ENCODE results near the gene PHLDA2.
"Not testable (repeated sequence)": the region's sequence is repeated elsewhere in the genome, so short reads cannot be mapped to it uniquely, and the experiment has no call there.

Gene PHLDA2

GRCh38 chr11:2940921-2941821 is 12.0 kb upstream of the PHLDA2 start:
- WGBS (ENCODE audit: insufficient coverage), result 61% methylated on average over 9 of the region's 10 CpGs
- POLR2A ChIA-PET, result interaction anchor here (0.6 to 1.6 kb wide), 2 partner anchors 8 to 21 kb away, joined by 3 to 5 read pairs; no protein-coding TSS in a partner anchor
- Histone ChIP-seq H3K36me3 (ENCODE audit: control insufficient read depth in 4 of 4, insufficient read depth in 4 of 4, low read length in 3 of 4) (peaks cover 2 to 26% (median 11%) of the 10 kb centered on the region in 4 experiments), H3K27ac (ENCODE audit: insufficient read depth in 1 of 2, low read depth in 1 of 2, low read length in 2 of 2, poor library complexity in 1 of 2, severe bottlenecking in 2 of 2) (peak overlapping the region; percentile 25 to 76), H3K27me3 (replicated peaks in 2 of 5; ENCODE audit: control insufficient read depth in 4 of 5, insufficient read depth in 5 of 5, low read length in 4 of 5) (no peaks in the 10 kb centered on the region), H3K4me1 (ENCODE audit: control extremely low read depth in 1 of 4, control insufficient read depth in 4 of 4, insufficient read depth in 4 of 4, low read length in 3 of 4) (peaks cover 0 to 40% (median 24%) of the 10 kb centered on the region in 4 experiments), H3K9me3 (ENCODE audit: control extremely low read depth in 1 of 5, control insufficient read depth in 4 of 5, insufficient read depth in 2 of 5, low read depth in 1 of 5, low read length in 4 of 5) (peaks cover 0 to 14% (median 7%) of the 10 kb centered on the region in 5 experiments), H3K4me3 (ENCODE audit: control insufficient read depth in 1 of 7, extremely low read depth in 1 of 7, insufficient read depth in 4 of 7, low read depth in 2 of 7, low read length in 6 of 7) (no peak overlapping the region)
- CTCF ChIA-PET, result interaction anchor here (0.5 to 3.4 kb wide), 5 partner anchors 8 to 54 kb away, joined by 3 to 14 read pairs (median 3); no protein-coding TSS in a partner anchor
- peak in 2 of 3 donors; percentile 24 to 32 for DNase-seq

GRCh38 chr11:2940147-2940920 is 11.1 kb upstream of the PHLDA2 start:
- POLR2A ChIA-PET, result interaction anchor here (0.6 to 1.6 kb wide), 2 partner anchors 9 to 22 kb away, joined by 3 to 5 read pairs; no protein-coding TSS in a partner anchor
- DNase-seq, result peak; percentile 67 to 95 (median 94)
- peak overlapping the region; percentile 25 to 76 for H3K27ac ChIP-seq (ENCODE audit: insufficient read depth in 1 of 2, low read depth in 1 of 2, low read length in 2 of 2, poor library complexity in 1 of 2, severe bottlenecking in 2 of 2)

GRCh38 chr11:2938458-2939418 is 9.5 kb upstream of the PHLDA2 start:
- H3K9me3 ChIP-seq (ENCODE audit: control extremely low read depth in 1 of 5, control insufficient read depth in 4 of 5, insufficient read depth in 2 of 5, low read depth in 1 of 5, low read length in 4 of 5), result peaks cover 0 to 14% (median 7%) of the 10 kb centered on the region in 5 experiments
- POLR2A ChIA-PET; H3K36me3 ChIP-seq (ENCODE audit: control insufficient read depth in 4 of 4, insufficient read depth in 4 of 4, low read length in 3 of 4); H3K4me3 ChIP-seq (ENCODE audit: control insufficient read depth in 1 of 7, extremely low read depth in 1 of 7, insufficient read depth in 4 of 7, low read depth in 2 of 7, low read length in 6 of 7); H3K27me3 ChIP-seq (replicated peaks in 2 of 5; ENCODE audit: control insufficient read depth in 4 of 5, insufficient read depth in 5 of 5, low read length in 4 of 5); H3K27ac ChIP-seq (ENCODE audit: insufficient read depth in 1 of 2, low read depth in 1 of 2, low read length in 2 of 2, poor library complexity in 1 of 2, severe bottlenecking in 2 of 2): not testable (repeated sequence)
- WGBS (ENCODE audit: insufficient coverage), result 98% methylated on average over 13 of the region's 20 CpGs
- DNase-seq, result peak in 2 of 3 donors; percentile 52 to 65
- H3K4me1 ChIP-seq (ENCODE audit: control extremely low read depth in 1 of 4, control insufficient read depth in 4 of 4, insufficient read depth in 4 of 4, low read length in 3 of 4), result peaks cover 0 to 25% (median 14%) of the 10 kb centered on the region in 4 experiments
- CTCF ChIA-PET, result interaction anchor here (1.5 kb wide), 1 partner anchor 9 kb away, joined by 5 read pairs; the partner anchor contains the start of gene PHLDA2

More at GRCh38 chr11:2940147-2940920, 11.1 kb upstream of the PHLDA2 start:
- H3K27me3 ChIP-seq (replicated peaks in 2 of 5; ENCODE audit: control insufficient read depth in 4 of 5, insufficient read depth in 5 of 5, low read length in 4 of 5), result no peaks in the 10 kb centered on the region
- CTCF ChIA-PET, result interaction anchor here (0.5 to 2.4 kb wide), 3 partner anchors 15 to 53 kb away, joined by 3 to 7 read pairs (median 3); no protein-coding TSS in a partner anchor
- peaks cover 0 to 14% (median 7%) of the 10 kb centered on the region in 5 experiments for H3K9me3 ChIP-seq (ENCODE audit: control extremely low read depth in 1 of 5, control insufficient read depth in 4 of 5, insufficient read depth in 2 of 5, low read depth in 1 of 5, low read length in 4 of 5)
- 61% methylated on average over 15 of the region's 16 CpGs for WGBS (ENCODE audit: insufficient coverage)
- peaks cover 2 to 18% (median 11%) of the 10 kb centered on the region in 4 experiments for H3K36me3 ChIP-seq (ENCODE audit: control insufficient read depth in 4 of 4, insufficient read depth in 4 of 4, low read length in 3 of 4)
- peaks cover 0 to 32% (median 17%) of the 10 kb centered on the region in 4 experiments for H3K4me1 ChIP-seq (ENCODE audit: control extremely low read depth in 1 of 4, control insufficient read depth in 4 of 4, insufficient read depth in 4 of 4, low read length in 3 of 4)
- peak overlapping the region in 2 of 7 experiments; percentile 19 to 48 for H3K4me3 ChIP-seq (ENCODE audit: control insufficient read depth in 1 of 7, extremely low read depth in 1 of 7, insufficient read depth in 4 of 7, low read depth in 2 of 7, low read length in 6 of 7)

- CTCF ChIA-PET, result not testable (repeated sequence)
Observed at GRCh38 chr11:2937641-2938457, 8.6 kb upstream of the PHLDA2 start.

GRCh38 chr11:2934611-2935239 is 5.5 kb upstream of the PHLDA2 start:
- ChIA-PET POLR2A (interaction anchor here (1.0 kb wide), 1 partner anchor 11 kb away, joined by 5 read pairs; no protein-coding TSS in a partner anchor), CTCF (interaction anchor here (0.9 to 8.5 kb wide), 4 partner anchors 8 to 43 kb away, joined by 3 to 103 read pairs (median 10); no protein-coding TSS in a partner anchor)
- Histone ChIP-seq H3K4me3 (ENCODE audit: control insufficient read depth in 1 of 7, extremely low read depth in 1 of 7, insufficient read depth in 4 of 7, low read depth in 2 of 7, low read length in 6 of 7) (no peak overlapping the region), H3K4me1 (ENCODE audit: control extremely low read depth in 1 of 4, control insufficient read depth in 4 of 4, insufficient read depth in 4 of 4, low read length in 3 of 4) (peaks cover 0 to 36% (median 28%) of the 10 kb centered on the region in 4 experiments), H3K27me3 (replicated peaks in 2 of 5; ENCODE audit: control insufficient read depth in 4 of 5, insufficient read depth in 5 of 5, low read length in 4 of 5) (peaks cover 0 to 15% (median 5%) of the 10 kb centered on the region in 5 experiments), H3K9me3 (ENCODE audit: control extremely low read depth in 1 of 5, control insufficient read depth in 4 of 5, insufficient read depth in 2 of 5, low read depth in 1 of 5, low read length in 4 of 5) (peaks cover 0 to 14% (median 7%) of the 10 kb centered on the region in 5 experiments), H3K36me3 (ENCODE audit: control insufficient read depth in 4 of 4, insufficient read depth in 4 of 4, low read length in 3 of 4) (no peaks in the 10 kb centered on the region), H3K27ac (ENCODE audit: insufficient read depth in 1 of 2, low read depth in 1 of 2, low read length in 2 of 2, poor library complexity in 1 of 2, severe bottlenecking in 2 of 2) (no peak overlapping the region)
- no peak for DNase-seq
- 93% methylated on average over 12 of the region's 14 CpGs for WGBS (ENCODE audit: insufficient coverage)

More at GRCh38 chr11:2937641-2938457, 8.6 kb upstream of the PHLDA2 start:
- Histone ChIP-seq H3K9me3 (ENCODE audit: control extremely low read depth in 1 of 5, control insufficient read depth in 4 of 5, insufficient read depth in 2 of 5, low read depth in 1 of 5, low read length in 4 of 5) (peaks cover 0 to 14% (median 7%) of the 10 kb centered on the region in 5 experiments), H3K4me1 (ENCODE audit: control extremely low read depth in 1 of 4, control insufficient read depth in 4 of 4, insufficient read depth in 4 of 4, low read length in 3 of 4) (peaks cover 0 to 34% (median 23%) of the 10 kb centered on the region in 4 experiments)
- H3K27me3 ChIP-seq (replicated peaks in 2 of 5; ENCODE audit: control insufficient read depth in 4 of 5, insufficient read depth in 5 of 5, low read length in 4 of 5); H3K4me3 ChIP-seq (ENCODE audit: control insufficient read depth in 1 of 7, extremely low read depth in 1 of 7, insufficient read depth in 4 of 7, low read depth in 2 of 7, low read length in 6 of 7); H3K27ac ChIP-seq (ENCODE audit: insufficient read depth in 1 of 2, low read depth in 1 of 2, low read length in 2 of 2, poor library complexity in 1 of 2, severe bottlenecking in 2 of 2); POLR2A ChIA-PET; H3K36me3 ChIP-seq (ENCODE audit: control insufficient read depth in 4 of 4, insufficient read depth in 4 of 4, low read length in 3 of 4): not testable (repeated sequence)
- peak in 2 of 3 donors; percentile 73 to 86 for DNase-seq
- 100% methylated on average over 3 of the region's 32 CpGs for WGBS (ENCODE audit: insufficient coverage)
